Measurements from ENCODE around the gene SLC34A3. TPM values are rescaled to one million over a fixed set of nuclear protein-coding genes. Genes with fewer than 3 reads are reported as not detected.
A peak's percentile ranks its signal among the peaks of the same experiment; 100 is the strongest.
"Not testable (repeated sequence)": the region's sequence is repeated elsewhere in the genome, so short reads cannot be mapped to it uniquely, and the experiment has no call there.

Gene SLC34A3
- total RNA-seq, 1 donor from 2014 or later, result not detected

DNA sequence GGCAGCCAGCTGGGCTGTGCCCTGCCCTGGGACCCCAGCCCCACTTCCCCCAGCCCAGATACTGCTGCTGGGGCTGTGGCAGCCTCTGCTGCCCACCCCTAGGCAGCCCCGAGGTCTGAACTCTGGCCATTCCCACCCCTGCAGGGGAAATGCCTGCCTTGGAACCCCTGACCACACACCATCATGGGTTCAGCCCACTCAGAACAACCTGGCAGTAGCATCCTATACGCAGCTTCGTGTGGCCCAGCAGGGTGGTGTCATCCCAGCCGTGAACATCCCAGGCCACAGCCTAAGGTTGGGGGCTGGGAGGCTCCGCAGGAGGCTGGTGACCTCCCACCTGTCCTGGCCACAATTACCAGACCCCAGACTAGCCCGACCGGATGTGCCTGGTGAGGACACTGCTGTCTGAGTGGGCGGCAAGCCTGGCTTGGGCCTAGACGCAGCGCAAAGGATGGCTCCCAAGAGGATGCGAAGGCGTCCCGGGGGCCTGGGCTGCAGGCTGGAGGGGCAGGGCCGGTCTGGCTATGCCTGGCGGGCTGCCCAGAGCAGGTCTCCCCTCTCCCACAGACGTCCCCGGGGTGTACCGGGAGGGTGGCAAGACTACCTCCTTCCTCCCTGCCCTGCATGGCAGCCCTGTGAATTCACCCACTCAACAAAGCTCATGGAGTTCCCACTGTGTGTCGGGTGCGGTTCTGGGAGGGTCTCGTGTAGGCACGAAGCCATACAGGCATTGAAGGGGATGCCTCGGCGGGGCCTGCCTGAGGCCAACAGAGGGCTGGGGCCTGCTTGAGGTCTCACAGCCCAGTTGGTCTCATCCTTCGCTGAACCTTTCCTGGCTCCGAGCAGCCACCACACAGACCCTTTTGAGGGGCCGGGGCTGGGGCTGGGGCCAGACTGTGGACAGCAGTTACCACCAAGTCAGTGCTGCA is 1.5 kb upstream of the SLC34A3 start:
- DNase-seq (ENCODE audit: low read depth in 2 of 2), result no peak

DNA sequence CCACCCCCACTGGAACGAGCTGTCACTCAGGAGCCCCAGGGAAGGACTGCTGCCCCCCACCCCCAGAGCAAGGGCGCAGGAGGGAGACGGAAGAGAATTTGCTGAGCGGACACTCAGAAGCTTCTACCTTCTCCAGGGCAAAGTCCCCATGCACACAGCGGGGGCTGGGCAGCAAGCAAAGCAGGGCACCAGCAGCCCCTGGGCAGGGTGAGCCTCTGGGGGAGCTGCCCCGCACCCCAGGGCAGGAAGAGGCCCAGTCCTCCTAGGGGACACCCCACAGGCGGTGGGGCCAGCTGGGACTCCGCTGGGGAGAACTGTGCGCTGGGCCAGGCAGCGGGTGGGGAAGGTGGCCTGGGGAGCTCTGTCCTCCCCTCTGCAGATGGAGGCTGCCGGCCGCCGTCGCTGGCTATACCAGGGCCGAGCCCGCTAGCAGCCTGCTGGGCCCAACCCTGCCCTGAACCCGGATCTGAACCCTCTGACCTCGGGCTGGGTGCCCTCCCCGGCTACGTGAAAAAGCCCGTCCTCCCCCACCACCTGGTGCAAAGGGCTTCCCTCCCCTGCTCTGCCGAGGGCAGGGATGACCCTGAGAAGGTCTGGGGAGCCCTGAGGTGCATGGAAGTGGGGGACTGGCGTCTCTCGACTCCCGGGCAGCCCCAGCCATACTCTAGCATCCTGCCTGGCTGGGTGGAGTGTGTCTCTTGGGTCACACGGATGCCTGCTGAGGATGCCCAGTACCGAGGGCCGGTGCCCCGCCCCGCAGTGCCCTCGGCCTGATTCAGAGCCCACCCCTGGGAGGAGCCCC is 597 bp upstream of the SLC34A3 start:
- no peak for DNase-seq (ENCODE audit: low read depth in 2 of 2)

DNA sequence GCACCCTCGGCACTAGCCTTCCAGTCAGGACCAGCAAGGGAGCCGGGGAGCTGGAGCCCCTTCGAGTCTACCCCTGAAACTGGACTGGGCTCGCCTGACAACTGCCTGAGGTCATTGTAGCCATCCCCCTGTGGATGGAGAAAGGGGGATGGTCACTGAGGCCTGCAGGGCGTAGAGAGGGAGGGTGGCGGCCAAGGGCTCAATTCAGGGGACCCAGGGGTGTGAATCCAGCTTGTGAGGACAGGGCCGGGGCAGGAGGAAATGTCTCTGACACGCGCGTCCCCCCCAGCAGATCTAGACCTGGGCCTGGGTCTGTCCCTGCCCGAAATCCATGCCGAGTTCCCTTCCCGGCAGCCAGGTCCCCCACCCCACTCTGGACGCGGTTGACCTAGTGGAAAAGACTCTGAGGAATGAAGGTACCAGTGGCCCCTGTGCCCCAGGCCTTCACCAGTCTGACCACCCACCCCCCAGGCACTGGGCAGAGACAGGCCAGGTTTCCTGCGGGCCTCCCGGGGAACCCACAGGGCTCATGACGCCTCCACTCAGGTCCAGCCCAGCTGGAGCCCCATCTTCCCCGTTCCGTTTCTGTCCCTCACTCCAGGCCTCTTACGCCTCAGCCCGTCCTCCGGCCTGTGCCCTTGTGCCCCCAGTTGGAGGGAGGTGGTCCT is 805 bp downstream of the SLC34A3 start:
- no peak for DNase-seq (ENCODE audit: low read depth in 2 of 2)

GRCh38 chr9:137232101-137232500 is 1.4 kb downstream of the SLC34A3 start:
- no peak for DNase-seq (ENCODE audit: low read depth in 2 of 2)

DNA sequence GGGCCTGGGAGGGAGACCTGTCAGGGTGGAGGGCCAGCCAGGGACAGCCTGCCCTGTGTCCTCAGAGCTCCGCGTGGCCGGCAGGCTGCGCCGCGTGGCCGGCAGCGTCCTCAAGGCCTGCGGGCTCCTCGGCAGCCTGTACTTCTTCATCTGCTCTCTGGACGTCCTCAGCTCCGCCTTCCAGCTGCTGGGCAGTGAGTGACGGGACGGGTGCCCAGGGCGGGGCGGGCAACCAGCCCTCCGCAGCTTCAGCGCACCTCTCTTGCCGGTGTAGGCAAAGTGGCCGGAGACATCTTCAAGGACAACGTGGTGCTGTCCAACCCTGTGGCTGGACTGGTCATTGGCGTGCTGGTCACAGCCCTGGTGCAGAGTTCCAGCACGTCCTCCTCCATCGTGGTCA is 1.8 kb downstream of the SLC34A3 start:
- no peak for DNase-seq (ENCODE audit: low read depth in 2 of 2)

DNA sequence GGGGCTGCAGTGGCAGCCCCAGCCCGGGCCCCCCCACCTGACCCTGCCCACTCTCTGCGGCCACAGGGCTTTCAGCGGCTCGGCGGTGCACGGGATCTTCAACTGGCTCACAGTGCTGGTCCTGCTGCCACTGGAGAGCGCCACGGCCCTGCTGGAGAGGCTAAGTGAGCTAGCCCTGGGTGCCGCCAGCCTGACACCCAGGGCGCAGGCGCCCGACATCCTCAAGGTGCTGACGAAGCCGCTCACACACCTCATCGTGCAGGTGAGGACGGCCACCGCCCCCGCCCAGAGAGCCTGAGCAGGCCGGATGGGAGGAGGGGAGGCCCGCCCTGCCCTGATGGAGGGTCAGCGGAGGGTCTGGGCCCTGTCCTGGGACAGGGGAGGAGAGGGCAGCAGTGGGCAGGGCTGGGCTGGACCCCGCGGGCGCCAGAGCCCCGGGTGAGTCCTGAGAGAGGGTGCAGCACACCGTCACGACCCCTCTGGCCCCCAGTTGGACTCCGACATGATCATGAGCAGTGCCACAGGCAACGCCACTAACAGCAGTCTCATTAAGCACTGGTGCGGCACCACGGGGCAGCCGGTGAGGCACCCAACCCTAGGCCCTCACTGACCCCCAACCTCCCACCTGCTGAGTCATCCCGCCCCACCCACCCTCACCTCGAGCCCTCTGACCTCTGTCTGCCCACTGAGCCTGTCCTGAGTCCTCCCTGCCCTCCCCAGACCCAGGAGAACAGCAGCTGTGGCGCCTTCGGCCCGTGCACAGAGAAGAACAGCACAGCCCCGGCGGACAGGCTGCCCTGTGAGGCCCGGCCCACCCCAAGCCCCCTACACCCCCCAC is 2.7 kb downstream of the SLC34A3 start:
- no peak for DNase-seq (ENCODE audit: low read depth in 2 of 2)

DNA sequence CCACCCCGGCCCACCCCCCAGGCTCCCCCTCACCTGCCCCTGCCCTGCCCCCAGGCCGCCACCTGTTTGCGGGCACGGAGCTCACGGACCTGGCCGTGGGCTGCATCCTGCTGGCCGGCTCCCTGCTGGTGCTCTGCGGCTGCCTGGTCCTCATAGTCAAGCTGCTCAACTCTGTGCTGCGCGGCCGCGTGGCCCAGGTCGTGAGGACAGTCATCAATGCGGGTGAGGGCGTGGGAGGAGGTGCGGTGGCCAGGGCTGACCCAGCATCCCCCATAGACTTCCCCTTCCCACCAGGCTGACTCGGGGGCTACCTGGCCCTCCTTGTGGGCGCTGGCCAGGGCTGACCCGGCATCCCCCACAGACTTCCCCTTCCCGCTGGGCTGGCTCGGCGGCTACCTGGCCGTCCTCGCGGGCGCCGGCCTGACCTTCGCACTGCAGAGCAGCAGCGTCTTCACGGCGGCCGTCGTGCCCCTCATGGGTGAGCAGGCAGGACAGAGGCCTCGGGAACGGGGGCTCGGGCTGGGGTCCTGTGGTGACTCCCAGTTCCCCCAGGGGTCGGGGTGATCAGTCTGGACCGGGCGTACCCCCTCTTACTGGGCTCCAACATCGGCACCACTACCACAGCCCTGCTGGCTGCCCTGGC is 3.5 kb downstream of the SLC34A3 start:
- no peak for DNase-seq (ENCODE audit: low read depth in 2 of 2)

DNA sequence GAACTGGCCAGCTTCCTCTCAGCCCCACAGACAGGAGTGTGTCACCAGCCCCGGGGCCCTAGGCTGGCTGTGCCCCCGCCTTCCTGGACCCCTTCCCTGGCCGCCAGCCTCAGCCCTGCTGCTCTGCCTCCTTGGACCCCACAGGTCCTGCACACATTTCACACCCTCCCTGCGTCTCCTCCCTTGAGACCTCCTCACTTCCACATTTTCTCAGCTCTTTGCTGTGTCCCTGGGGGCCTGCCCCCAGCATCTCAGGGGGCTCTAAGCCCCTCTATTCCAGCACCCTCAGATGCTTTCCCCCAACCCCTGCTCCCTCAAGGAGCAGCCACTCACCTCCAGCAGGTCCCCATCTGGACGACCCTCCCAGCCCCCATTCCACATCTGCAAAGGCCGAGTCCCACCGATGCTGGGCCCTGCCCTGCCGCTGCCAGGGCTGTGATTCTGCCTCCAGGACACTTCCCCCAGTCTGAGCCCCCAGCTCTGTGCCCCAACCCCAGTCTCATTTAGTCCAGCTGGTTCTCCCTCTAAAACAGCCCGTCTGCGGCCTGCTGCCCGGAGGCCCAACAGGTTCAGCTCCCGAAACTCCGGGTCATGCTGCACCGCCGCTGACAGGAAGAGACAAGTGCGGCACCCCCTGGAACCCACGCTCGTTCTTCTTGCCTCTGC is 4.2 kb downstream of the SLC34A3 start:
- DNase-seq (ENCODE audit: low read depth in 2 of 2), result no peak

GRCh38 chr9:137235424-137236237 is 4.9 kb downstream of the SLC34A3 start:
- DNase-seq (ENCODE audit: low read depth in 2 of 2), result no peak

GRCh38 chr9:137236238-137236935 is 5.7 kb downstream of the SLC34A3 start:
- DNase-seq (ENCODE audit: low read depth in 2 of 2), result peak; percentile 51 to 85

DNA sequence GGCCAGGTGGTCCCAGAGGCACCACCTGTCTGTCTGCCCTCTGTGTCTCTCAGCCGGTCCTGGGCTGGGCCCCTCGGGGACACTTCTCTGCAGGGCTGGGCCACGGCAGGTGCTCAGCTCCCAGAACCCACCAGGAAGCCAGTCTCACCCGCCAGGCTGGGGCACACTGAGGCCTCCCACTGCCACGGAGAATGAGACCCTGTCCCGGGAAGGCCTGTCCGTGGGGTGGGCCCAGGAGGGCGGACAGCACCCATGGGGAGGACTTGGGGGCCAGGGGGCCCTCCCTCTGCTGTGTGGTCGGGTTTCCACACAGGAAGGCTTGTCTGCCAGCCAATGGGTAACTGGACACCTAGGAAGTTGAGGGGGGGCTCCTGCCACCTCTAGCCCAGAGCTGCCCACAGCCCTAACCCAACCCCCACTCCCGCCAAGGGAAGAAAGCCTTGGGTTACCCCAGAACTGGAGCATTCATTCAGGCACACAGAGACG is 6.3 kb downstream of the SLC34A3 start:
- no peak for DNase-seq (ENCODE audit: low read depth in 2 of 2)

- DNase-seq (ENCODE audit: low read depth in 2 of 2), result no peak
Observed at GRCh38 chr9:137237759-137238726, 7.3 kb downstream of the SLC34A3 start.

- DNase-seq (ENCODE audit: low read depth in 2 of 2), result not testable (repeated sequence)
Observed at GRCh38 chr9:137239541-137240200, 9.0 kb downstream of the SLC34A3 start.

GRCh38 chr9:137240318-137240840 is 9.7 kb downstream of the SLC34A3 start:
- peak; percentile 39 to 84 for DNase-seq (ENCODE audit: low read depth in 2 of 2)

DNA sequence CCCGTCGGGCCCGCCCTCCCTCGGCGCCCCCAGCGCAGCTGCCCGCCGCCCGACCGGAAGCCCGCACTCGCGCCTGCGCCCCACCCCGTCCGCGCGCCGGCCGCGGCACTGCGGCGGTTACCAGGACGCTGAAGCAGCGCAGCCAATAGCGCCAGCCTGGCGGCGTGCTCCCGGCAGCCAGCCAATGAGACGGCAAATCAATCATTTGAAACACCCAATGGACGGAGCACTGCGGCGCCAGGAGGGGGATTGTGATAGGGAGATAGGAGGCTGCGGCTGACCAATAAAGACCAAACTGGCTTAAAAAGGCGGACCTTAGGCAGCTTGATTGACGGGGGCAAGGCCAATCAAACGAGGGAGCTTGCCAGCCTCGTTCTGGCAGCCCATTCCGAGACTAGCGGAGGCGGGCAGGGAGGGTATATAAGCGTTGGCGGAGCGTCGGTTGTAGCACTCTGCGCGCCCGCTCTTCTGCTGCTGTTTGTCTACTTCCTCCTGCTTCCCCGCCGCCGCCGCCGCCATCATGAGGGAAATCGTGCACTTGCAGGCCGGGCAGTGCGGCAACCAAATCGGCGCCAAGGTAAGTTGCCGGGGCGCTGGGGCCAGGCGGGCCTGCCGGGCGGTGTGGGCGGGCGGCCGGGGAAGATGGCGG is 10.3 kb downstream of the SLC34A3 start, which contains the start of gene TUBB4B:
TUBB4B (plus strand) TSS at position 447 of the 649 bp plus-strand sequence; CDS start at position 521, 74 bp downstream.
- peak; percentile 100 for DNase-seq (ENCODE audit: low read depth in 2 of 2)

Data from dermis microvascular lymphatic vessel endothelial cell (primary cell).